ENCODE data around the gene ZBTB46.

Gene ZBTB46

GRCh38 chr20:63696628-63697356, 134.3 kb downstream of the ZBTB46 start, which contains the start of gene TNFRSF6B:
Gene TNFRSF6B, plus strand, starts transcription at chr20:63696652. Its CDS starts 116 bp downstream, at chr20:63696768.
- H3K9ac ChIP-seq (ENCODE audit: low read length in 5 of 5), result peak within 1 kb of the TSS in 1 of 5 donors; percentile 53

GRCh38 chr20:63696306-63696627, 134.8 kb downstream of the ZBTB46 start:
- peak overlapping the region in 1 of 5 donors; percentile 53 for H3K9ac ChIP-seq (ENCODE audit: low read length in 5 of 5)
- H3K9me3 ChIP-seq (ENCODE audit: control insufficient read depth in 5 of 5, low read length in 5 of 5), result no peaks in the 10 kb centered on the region
- H3K27me3 ChIP-seq (ENCODE audit: control insufficient read depth in 5 of 5, insufficient read depth in 4 of 5, low read length in 5 of 5), result no peaks in the 10 kb centered on the region
- H3K4me1 ChIP-seq (ENCODE audit: control insufficient read depth in 5 of 5, insufficient read depth in 5 of 5, low read length in 5 of 5), result peaks cover 0 to 55% (median 43%) of the 10 kb centered on the region in 5 donors
- peaks cover 0 to 42% (median 8%) of the 10 kb centered on the region in 5 donors for H3K36me3 ChIP-seq (ENCODE audit: control insufficient read depth in 5 of 5, insufficient read depth in 5 of 5, low read length in 5 of 5)
- H3K4me3 ChIP-seq (ENCODE audit: low read depth in 1 of 5, low read length in 5 of 5), result no peak overlapping the region
- H3K27ac ChIP-seq (ENCODE audit: low read depth, low read length), result no peak overlapping the region

More at GRCh38 chr20:63696628-63697356, 134.3 kb downstream of the ZBTB46 start, which contains the start of gene TNFRSF6B:
- H3K4me1 ChIP-seq (ENCODE audit: control insufficient read depth in 5 of 5, insufficient read depth in 5 of 5, low read length in 5 of 5), result peaks cover 0 to 55% (median 43%) of the 10 kb centered on the region in 5 donors
- H3K9me3 ChIP-seq (ENCODE audit: control insufficient read depth in 5 of 5, low read length in 5 of 5), result no peaks in the 10 kb centered on the region
- H3K4me3 ChIP-seq (ENCODE audit: low read depth in 1 of 5, low read length in 5 of 5), result peak within 1 kb of the TSS in 2 of 5 donors; percentile 13 to 26
- H3K27ac ChIP-seq (ENCODE audit: low read depth, low read length), result no peak within 1 kb of the TSS
- H3K27me3 ChIP-seq (ENCODE audit: control insufficient read depth in 5 of 5, insufficient read depth in 4 of 5, low read length in 5 of 5), result no peaks in the 10 kb centered on the region
- H3K36me3 ChIP-seq (ENCODE audit: control insufficient read depth in 5 of 5, insufficient read depth in 5 of 5, low read length in 5 of 5), result peaks cover 0 to 40% (median 8%) of the 10 kb centered on the region in 5 donors

GRCh38 chr20:63695424-63696305, 135.4 kb downstream of the ZBTB46 start:
- peak overlapping the region in 1 of 5 donors; percentile 42 for H3K9ac ChIP-seq (ENCODE audit: low read length in 5 of 5)
- peaks cover 0 to 55% (median 44%) of the 10 kb centered on the region in 5 donors for H3K4me1 ChIP-seq (ENCODE audit: control insufficient read depth in 5 of 5, insufficient read depth in 5 of 5, low read length in 5 of 5)
- H3K4me3 ChIP-seq (ENCODE audit: low read depth in 1 of 5, low read length in 5 of 5), result no peak overlapping the region
- peaks cover 0 to 42% (median 8%) of the 10 kb centered on the region in 5 donors for H3K36me3 ChIP-seq (ENCODE audit: control insufficient read depth in 5 of 5, insufficient read depth in 5 of 5, low read length in 5 of 5)
- H3K27ac ChIP-seq (ENCODE audit: low read depth, low read length), result no peak overlapping the region
- no peaks in the 10 kb centered on the region for H3K9me3 ChIP-seq (ENCODE audit: control insufficient read depth in 5 of 5, low read length in 5 of 5)
- H3K27me3 ChIP-seq (ENCODE audit: control insufficient read depth in 5 of 5, insufficient read depth in 4 of 5, low read length in 5 of 5), result no peaks in the 10 kb centered on the region

- H3K27me3 ChIP-seq (ENCODE audit: control insufficient read depth in 5 of 5, insufficient read depth in 4 of 5, low read length in 5 of 5), result no peaks in the 10 kb centered on the region
- peaks cover 0 to 39% (median 8%) of the 10 kb centered on the region in 5 donors for H3K36me3 ChIP-seq (ENCODE audit: control insufficient read depth in 5 of 5, insufficient read depth in 5 of 5, low read length in 5 of 5)
- peaks cover 0 to 53% (median 44%) of the 10 kb centered on the region in 5 donors for H3K4me1 ChIP-seq (ENCODE audit: control insufficient read depth in 5 of 5, insufficient read depth in 5 of 5, low read length in 5 of 5)
- H3K9me3 ChIP-seq (ENCODE audit: control insufficient read depth in 5 of 5, low read length in 5 of 5), result no peaks in the 10 kb centered on the region
- H3K27ac ChIP-seq (ENCODE audit: low read depth, low read length), result no peak overlapping the region
- no peak overlapping the region for H3K4me3 ChIP-seq (ENCODE audit: low read depth in 1 of 5, low read length in 5 of 5)
- no peak overlapping the region for H3K9ac ChIP-seq (ENCODE audit: low read length in 5 of 5)
These were observed 136.3 kb downstream of the ZBTB46 start for GRCh38 chr20:63694584-63695423.

- Histone ChIP-seq H3K9me3 (ENCODE audit: control insufficient read depth in 5 of 5, low read length in 5 of 5) (no peaks in the 10 kb centered on the region), H3K27ac (ENCODE audit: low read depth, low read length) (no peak overlapping the region), H3K4me3 (ENCODE audit: low read depth in 1 of 5, low read length in 5 of 5) (no peak overlapping the region), H3K4me1 (ENCODE audit: control insufficient read depth in 5 of 5, insufficient read depth in 5 of 5, low read length in 5 of 5) (peaks cover 0 to 50% (median 41%) of the 10 kb centered on the region in 5 donors), H3K27me3 (ENCODE audit: control insufficient read depth in 5 of 5, insufficient read depth in 4 of 5, low read length in 5 of 5) (no peaks in the 10 kb centered on the region), H3K36me3 (ENCODE audit: control insufficient read depth in 5 of 5, insufficient read depth in 5 of 5, low read length in 5 of 5) (peaks cover 0 to 34% (median 8%) of the 10 kb centered on the region in 5 donors), H3K9ac (ENCODE audit: low read length in 5 of 5) (no peak overlapping the region)
These were observed 137.1 kb downstream of the ZBTB46 start for GRCh38 chr20:63693733-63694583.

Measured in subcutaneous abdominal adipose tissue (tissue), 5 donors.